Measurements from ENCODE around the gene TNFRSF4. TPM values are rescaled to one million over a fixed set of nuclear protein-coding genes. Genes with fewer than 3 reads are reported as not detected.
A peak's percentile ranks its signal among the peaks of the same experiment; 100 is the strongest.
"Not testable (repeated sequence)": the region's sequence is repeated elsewhere in the genome, so short reads cannot be mapped to it uniquely, and the experiment has no call there.

Gene TNFRSF4
- total RNA-seq = 0.36 TPM

GRCh38 chr1:1213345-1214265, at the start of gene TNFRSF4:
Gene TNFRSF4 (minus strand): TSS chr1:1214153. CDS start chr1:1214127, 26 bp downstream.
- ATAC-seq = peak; percentile 1

DNA sequence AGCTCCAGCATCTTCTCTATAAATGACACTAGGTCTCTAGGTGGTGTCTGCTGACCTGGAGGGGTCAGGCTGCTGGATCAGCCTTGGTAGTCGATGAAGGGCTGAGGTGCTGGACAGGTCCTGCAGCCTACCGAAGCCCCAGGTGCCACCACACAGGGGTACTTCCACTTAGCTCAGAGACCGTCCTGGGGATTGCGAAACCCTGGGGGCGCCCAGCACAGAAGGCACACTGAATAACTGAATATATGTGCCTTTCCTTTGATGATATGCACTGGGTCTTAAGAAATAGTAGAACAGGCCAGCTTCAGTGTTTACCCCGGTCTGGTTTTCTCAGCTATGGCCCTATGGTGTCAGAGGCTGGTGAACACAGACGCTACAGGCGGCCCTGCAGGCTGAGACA, 48.8 kb upstream of the TNFRSF4 start:
- no peak for ATAC-seq

- no peak for ATAC-seq
Observed at GRCh38 chr1:1262071-1262470, 48.1 kb upstream of the TNFRSF4 start.

- ATAC-seq = no peak
Observed at GRCh38 chr1:1260843-1261560, 47.0 kb upstream of the TNFRSF4 start.

DNA sequence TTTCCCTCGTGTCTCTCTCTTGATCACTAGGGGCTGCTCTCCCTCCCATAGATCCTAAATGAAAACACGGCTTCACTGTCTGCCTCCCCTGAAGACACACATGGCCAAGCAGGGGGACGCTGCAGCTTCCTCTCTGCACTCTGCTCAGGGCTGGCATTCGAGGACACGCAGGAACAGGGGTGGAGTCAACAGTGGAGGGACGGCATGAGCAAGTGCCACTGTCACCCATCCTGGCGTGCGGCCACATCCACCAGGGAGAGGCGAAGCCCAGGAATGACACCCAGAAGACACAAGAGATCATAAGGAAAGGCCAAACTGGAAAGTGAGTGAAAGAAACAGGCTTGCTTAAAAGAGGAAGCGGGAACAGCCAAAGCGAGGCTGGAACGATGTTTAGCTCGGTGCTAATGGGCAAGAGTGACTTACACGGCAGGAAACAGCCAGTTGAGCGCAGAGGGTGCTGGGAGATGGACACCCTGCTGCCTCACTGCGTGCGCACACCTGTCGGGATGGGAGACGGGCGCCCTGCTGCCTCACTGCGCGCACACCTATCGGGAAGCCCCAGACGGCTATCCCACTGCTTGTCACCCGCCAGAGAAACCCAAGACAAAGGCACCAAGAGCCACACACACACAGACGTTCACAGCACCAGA, 46.1 kb upstream of the TNFRSF4 start:
- ATAC-seq = no peak

DNA sequence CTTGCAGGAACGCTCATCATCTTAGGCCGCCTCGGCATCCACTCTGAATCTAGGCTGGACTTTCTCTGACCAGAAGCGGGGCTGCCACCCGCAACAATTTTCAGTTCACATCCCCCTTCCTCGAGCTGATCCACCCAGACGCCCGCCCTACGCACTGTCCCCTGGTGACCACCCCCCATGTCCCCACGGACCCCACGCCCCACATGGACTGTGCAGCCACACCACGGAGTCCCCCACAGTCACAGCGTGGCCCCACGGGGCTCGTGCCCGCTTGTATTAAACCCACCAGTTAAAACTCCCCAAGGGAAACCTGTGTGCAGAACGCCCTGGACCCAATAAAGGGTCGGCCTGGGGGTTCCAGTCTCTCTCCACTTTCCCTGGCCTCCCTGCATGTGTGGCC, 45.6 kb upstream of the TNFRSF4 start:
- no peak for ATAC-seq

DNA sequence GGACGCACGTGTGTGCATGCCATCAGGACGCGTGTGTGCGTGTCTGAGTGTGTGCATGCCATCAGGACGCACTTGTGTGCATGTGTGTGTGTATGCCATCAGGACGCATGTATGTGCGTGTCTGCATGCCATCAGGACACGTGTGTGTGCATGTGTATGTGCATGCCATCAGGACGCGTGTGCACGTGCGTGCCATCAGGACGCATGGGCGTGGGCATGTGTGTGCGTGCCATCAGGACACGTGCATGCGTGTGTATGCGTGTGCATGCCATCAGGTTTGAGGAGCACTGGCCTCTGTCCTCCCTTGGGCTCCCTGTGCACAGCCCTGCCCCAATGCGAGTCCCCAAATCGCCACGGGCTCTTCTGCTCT, 45.2 kb upstream of the TNFRSF4 start:
- ATAC-seq = no peak

- no peak for ATAC-seq
Observed at GRCh38 chr1:1256956-1257871, 43.3 kb upstream of the TNFRSF4 start.

DNA sequence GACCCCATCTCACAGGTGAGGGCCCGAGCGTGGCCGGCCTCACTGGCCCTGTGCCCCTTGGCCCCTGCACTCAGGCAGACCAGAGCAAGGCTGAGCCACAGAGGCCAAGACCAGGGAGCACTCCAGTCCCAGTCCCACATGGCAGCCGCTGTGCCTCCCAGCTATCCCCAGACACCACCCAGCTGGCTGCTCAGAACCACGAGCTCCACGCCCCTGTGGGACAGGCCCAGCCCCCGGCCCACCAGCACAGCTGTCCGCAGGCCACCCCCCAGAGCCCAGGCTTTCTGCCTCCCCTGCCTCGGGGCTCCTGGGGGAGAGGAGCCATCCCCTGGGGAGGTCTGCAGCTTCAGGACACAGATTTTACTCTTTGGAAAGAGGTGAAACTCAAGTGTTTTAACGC, 41.7 kb upstream of the TNFRSF4 start:
- no peak for ATAC-seq

GRCh38 chr1:1255078-1255477, 41.1 kb upstream of the TNFRSF4 start:
- no peak for ATAC-seq

DNA sequence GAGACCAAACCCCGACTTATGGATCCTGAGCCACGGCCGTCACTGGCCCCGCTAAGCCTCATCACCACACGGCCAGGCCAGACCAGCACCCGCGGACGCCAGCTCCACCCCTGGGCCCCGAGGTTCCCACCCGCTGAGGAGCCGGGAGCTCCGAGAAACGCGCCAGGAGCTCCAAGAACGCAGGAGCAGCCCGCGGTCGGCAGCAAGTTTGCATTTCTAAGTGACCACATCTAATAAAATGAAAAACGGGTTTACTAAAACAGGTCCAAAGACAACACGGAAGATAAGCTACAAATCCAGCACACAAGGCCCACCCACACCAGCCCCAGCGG, 40.7 kb upstream of the TNFRSF4 start:
- ATAC-seq = no peak

- no peak for ATAC-seq
Observed at GRCh38 chr1:1253972-1254666, 40.2 kb upstream of the TNFRSF4 start.

- no peak for ATAC-seq
Observed at GRCh38 chr1:1253314-1253713, 39.4 kb upstream of the TNFRSF4 start.

- ATAC-seq = peak; percentile 90
Observed at GRCh38 chr1:1250786-1251284, 36.9 kb upstream of the TNFRSF4 start.

DNA sequence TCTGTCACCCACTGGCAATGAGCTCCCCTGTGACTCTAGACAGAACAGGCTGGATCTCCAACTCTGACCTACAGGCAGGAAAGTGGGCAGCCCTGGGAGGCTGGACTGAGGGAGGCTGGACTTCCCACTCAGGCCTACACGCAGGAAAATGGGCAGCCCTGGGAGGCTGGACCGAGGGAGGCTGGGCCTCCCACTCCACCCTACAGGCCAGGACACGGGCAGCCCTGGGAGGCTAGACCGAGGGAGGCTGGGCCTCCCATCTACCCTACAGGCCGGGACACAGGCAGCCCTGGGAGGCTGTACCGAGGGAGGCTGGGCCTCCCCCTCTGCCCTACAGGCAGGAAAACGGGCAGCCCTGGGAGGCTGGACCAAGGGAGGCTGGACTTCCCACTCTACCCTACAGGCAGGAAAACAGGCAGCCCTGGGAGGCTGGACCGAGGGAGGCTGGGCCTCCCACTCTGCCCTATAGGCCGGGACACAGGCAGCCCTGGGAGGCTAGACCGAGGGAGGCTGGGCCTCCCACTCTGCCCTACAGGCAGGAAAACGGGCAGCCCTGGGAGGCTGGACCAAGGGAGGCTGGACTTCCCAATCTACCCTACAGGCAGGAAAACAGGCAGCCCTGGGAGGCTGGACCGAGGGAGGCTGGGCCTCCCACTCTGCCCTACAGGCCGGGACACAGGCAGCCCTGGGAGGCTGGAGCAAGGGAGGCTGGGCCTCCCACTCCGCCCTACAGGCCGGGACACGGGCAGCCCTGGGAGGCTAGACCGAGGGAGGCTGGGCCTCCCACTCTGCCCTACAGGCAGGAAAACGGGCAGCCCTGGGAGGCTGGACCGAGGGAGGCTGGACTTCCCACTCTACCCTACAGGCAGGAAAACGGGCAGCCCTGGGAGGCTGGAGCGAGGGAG, 34.3 kb upstream of the TNFRSF4 start:
- not testable (repeated sequence) for ATAC-seq

GRCh38 chr1:1247341-1247913, 33.5 kb upstream of the TNFRSF4 start:
- ATAC-seq = peak; percentile 5

DNA sequence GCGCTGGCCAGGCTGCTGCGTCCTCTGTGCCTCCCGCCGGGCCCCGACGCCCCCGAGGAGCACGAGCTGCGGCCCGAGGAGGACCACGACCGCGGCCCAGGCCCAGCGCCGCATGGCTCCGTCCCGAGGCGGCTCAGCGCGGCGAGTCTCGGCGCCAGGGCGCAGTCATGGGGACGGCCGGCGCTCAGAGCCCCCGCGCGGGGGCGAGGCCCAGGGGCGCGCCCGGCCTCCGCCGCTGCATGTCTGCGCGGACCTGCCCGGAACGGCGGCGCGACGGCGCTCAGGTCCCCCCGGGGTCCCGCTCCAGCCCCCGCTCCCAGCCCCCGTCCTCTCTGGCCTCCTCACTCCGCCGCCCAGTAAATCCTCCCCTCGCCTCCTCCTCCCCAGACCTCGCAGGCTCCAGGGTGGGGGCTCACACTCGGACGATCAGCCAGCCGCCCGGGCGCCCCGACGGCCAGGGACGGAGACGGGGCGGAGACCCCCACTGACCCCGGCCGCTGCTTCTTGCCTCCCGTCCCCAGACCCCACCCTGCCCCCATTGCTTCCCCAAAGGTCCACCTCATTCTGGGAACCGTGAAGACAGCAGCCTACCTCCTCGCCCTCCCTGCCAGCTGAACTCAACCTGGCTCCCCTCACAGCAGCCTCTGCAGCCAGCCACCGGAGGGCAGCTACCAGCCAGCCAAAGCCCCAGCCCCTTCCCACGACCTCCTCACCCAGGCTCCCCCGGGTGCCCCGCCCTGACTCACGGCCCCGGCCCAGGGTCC, 32.8 kb upstream of the TNFRSF4 start, which contains the start of gene C1QTNF12:
Gene C1QTNF12 (minus strand): TSS at position 146 of the 764 bp plus-strand sequence. CDS start 32 bp downstream, at position 114.
- ATAC-seq = peak; percentile 27

- ATAC-seq = no peak
Observed at GRCh38 chr1:1245817-1246576, 32.0 kb upstream of the TNFRSF4 start.

Data from esophagus mucosa (tissue), 1 donor.